A673 (cell line): ENCODE data around the gene GMDS.

ENCODE experiments used
- CTCF ChIP-seq: fragments of 300-800, 200-600 bp; sonication (generic); conservative IDR thresholded peaks from 2 replicates; pipeline ENCODE4 v1.5.1; 2017; ENCODE audit warnings: low read depth, mild to moderate bottlenecking, antibody characterized with exemption, low read length, moderate library complexity, mixed read lengths
- EZH2 ChIP-seq: fragments of 200-600 bp; sonication (generic); IDR thresholded peaks from 2 replicates; pipeline ENCODE4 v1.6.1; 2017; ENCODE audit warnings: borderline replicate concordance, low read depth, mild to moderate bottlenecking, mixed read lengths, antibody characterized with exemption, low read length; ENCODE audit not compliant: poor library complexity, severe bottlenecking

- TF ChIP-seq CTCF (no peak), EZH2 (no peak)
Observed at GRCh38 chr6:1600764-1601157, 644.6 kb downstream of the GMDS start.
